A549 (cell line): ENCODE measurements around the gene PNMA6A. TPM values are rescaled to one million over a fixed set of nuclear protein-coding genes. Genes with fewer than 3 reads are reported as not detected.

Source experiments
- ATAC-seq, 2 experiments: fragments of 200-7000 bp in 1 of 2; fragments of >200 bp in 1 of 2; cut with Nextera tagmentation in 1 of 2; cut with Tn5 transposase in 1 of 2; 3 replicates each; pipeline versions ENCODE4 v1.8.0 to v1.9.1; 2018 to 2020; ENCODE audit warnings: mild to moderate bottlenecking in 1 of 2, moderate library complexity in 1 of 2
- CTCF ChIA-PET: fragments of 300-600 bp; sonication (Branson Sonifier 250); formaldehyde crosslinking; extraction: SDS; loops from one replicate; lab custom pipeline; 2021; ENCODE audit warnings: antibody characterized with exemption, inconsistent platforms; lab: Yijun Ruan, JAX
- POLR2A ChIA-PET: fragments of 350-600 bp; formaldehyde crosslinking; extraction: SDS; loops from one replicate; lab custom pipeline; 2021; ENCODE audit warnings: antibody characterized with exemption, inconsistent platforms; lab: Yijun Ruan, JAX
- DNase-seq, 2 experiments: peaks; one replicate each; pipeline versions ENCODE4 v3.0.0 to v3.0.0-alpha.2; 2011 to 2016; ENCODE audit warnings: low read depth in 1 of 2, low spot score in 1 of 2
- FAIRE-seq: peaks from 2 replicates; lab custom pipeline; 2011; peaks lifted over from hg19 to GRCh38; lab: Jason Lieb, UNC
- H3K27ac ChIP-seq, 2 experiments: fragments of >200 bp; sonication (Bioruptor Twin); formaldehyde crosslinking; 3 replicates each; pipeline ENCODE4 v1.5.1; 2016 to 2017
- H3K4me1 ChIP-seq: fragments of >200 bp; sonication (Bioruptor Twin); formaldehyde crosslinking; 3 replicates; pipeline ENCODE4 v1.6.1; 2016
- H3K4me2 ChIP-seq: fragments of >200 bp; sonication (Bioruptor Twin); formaldehyde crosslinking; 3 replicates; pipeline ENCODE4 v1.6.1; 2016
- H3K4me3 ChIP-seq: fragments of >200 bp; sonication (Bioruptor Twin); formaldehyde crosslinking; 3 replicates; pipeline ENCODE4 v1.5.1; 2016
- H3K9me3 ChIP-seq: fragments of >200 bp; sonication (Bioruptor Twin); formaldehyde crosslinking; 3 replicates; pipeline ENCODE4 v1.6.1; 2016
- CHD2 ChIP-seq: fragments of 150-350 bp; IDR thresholded peaks from 2 replicates; pipeline ENCODE4 v1.6.1; 2014; ENCODE audit warnings: low read length; ENCODE audit not compliant: partially characterized antibody
- CHD4 ChIP-seq: fragments of 200-600 bp; sonication (generic); IDR thresholded peaks from 2 replicates; pipeline ENCODE4 v1.6.1; 2016; ENCODE audit warnings: antibody characterized with exemption, mild to moderate bottlenecking, borderline replicate concordance
- CTCF ChIP-seq: fragments of >200 bp; sonication (Bioruptor Twin); formaldehyde crosslinking; IDR thresholded peaks from 3 replicates; pipeline ENCODE4 v1.5.1; 2016
- E2F6 ChIP-seq: IDR thresholded peaks from 2 replicates; pipeline ENCODE4 v1.6.1; 2012; ENCODE audit warnings: low read depth, borderline replicate concordance
- EHF ChIP-seq: fragments of 250-450 bp; sonication (Bioruptor Pico); IDR thresholded peaks from 2 replicates; pipeline ENCODE4 v1.5.0; 2020; ENCODE audit warnings: mild to moderate bottlenecking
- EP300 ChIP-seq, 2 experiments: fragments of >200 bp; sonication (Bioruptor Twin); formaldehyde crosslinking; IDR thresholded peaks; 2 replicates in 1 of 2; 3 replicates in 1 of 2; pipeline ENCODE4 v1.6.1; 2016 to 2017
- ESRRA ChIP-seq: fragments of 150-350 bp; IDR thresholded peaks from 2 replicates; pipeline ENCODE4 v1.6.1; 2014; ENCODE audit warnings: mild to moderate bottlenecking, low read length, borderline replicate concordance
- FOSL2 ChIP-seq, 2 experiments: fragments of 450-650 bp in 1 of 2; fragments of >200 bp in 1 of 2; sonication (Bioruptor Twin) in 1 of 2; formaldehyde crosslinking; IDR thresholded peaks; 2 replicates each; pipeline versions ENCODE4 v1.5.0 to v1.6.1; 2016 to 2020; ENCODE audit warnings: mild to moderate bottlenecking in 1 of 2, moderate library complexity in 1 of 2
- HDAC2 ChIP-seq: fragments of 200-600 bp; sonication (generic); IDR thresholded peaks from 2 replicates; pipeline ENCODE4 v1.6.1; 2016
- HES2 ChIP-seq: fragments of >200 bp; sonication (Bioruptor Twin); formaldehyde crosslinking; IDR thresholded peaks from 2 replicates; pipeline ENCODE4 v1.6.1; 2016
- HMGXB4 ChIP-seq: fragments of 250-450 bp; sonication (Bioruptor Pico); IDR thresholded peaks from 2 replicates; pipeline ENCODE4 v1.5.0; 2021; ENCODE audit warnings: mild to moderate bottlenecking, moderate library complexity, borderline replicate concordance
- HOXA7 ChIP-seq: fragments of 250-450 bp; sonication (Bioruptor Pico); IDR thresholded peaks from 2 replicates; pipeline ENCODE4 v1.5.0; 2020; ENCODE audit warnings: mild to moderate bottlenecking, moderate library complexity
- HOXB5 ChIP-seq: fragments of 250-450 bp; sonication (Bioruptor Pico); IDR thresholded peaks from 2 replicates; pipeline ENCODE4 v1.5.0; 2020; ENCODE audit warnings: mild to moderate bottlenecking, moderate library complexity
- KDM5A ChIP-seq: fragments of 200-600 bp; sonication (generic); IDR thresholded peaks from 2 replicates; pipeline ENCODE4 v1.6.1; 2016; ENCODE audit warnings: antibody characterized with exemption, mild to moderate bottlenecking
- MAFK ChIP-seq: fragments of 450-650 bp; IDR thresholded peaks from 2 replicates; pipeline ENCODE4 v1.6.1; 2014; ENCODE audit not compliant: partially characterized antibody
- NPAS2 ChIP-seq: fragments of 250-450 bp; sonication (Bioruptor Pico); IDR thresholded peaks from 2 replicates; pipeline ENCODE4 v1.8.0; 2022; ENCODE audit warnings: mild to moderate bottlenecking, moderate library complexity, borderline replicate concordance
- NR3C1 ChIP-seq: fragments of >200 bp; sonication (Bioruptor Twin); formaldehyde crosslinking; IDR thresholded peaks from 3 replicates; pipeline ENCODE4 v1.6.1; 2017
- PBX3 ChIP-seq: IDR thresholded peaks from 2 replicates; pipeline ENCODE4 v1.6.1; 2012
- PHF8 ChIP-seq: fragments of 200-600 bp; sonication (generic); IDR thresholded peaks from 2 replicates; pipeline ENCODE4 v1.6.1; 2016; ENCODE audit warnings: low read depth, mild to moderate bottlenecking, antibody characterized with exemption, moderate library complexity, borderline replicate concordance
- RCOR1 ChIP-seq: fragments of 150-350 bp; IDR thresholded peaks from 2 replicates; pipeline ENCODE4 v1.6.1; 2014; ENCODE audit warnings: antibody characterized with exemption, low read length, low read depth
- REST ChIP-seq: fragments of 200-600 bp; sonication (generic); IDR thresholded peaks from 2 replicates; pipeline ENCODE4 v1.6.1; 2016; ENCODE audit warnings: antibody characterized with exemption, mild to moderate bottlenecking, moderate library complexity
- RNF2 ChIP-seq: fragments of 200-600 bp; sonication (generic); IDR thresholded peaks from 2 replicates; pipeline ENCODE4 v1.6.1; 2016; ENCODE audit warnings: low read depth, mild to moderate bottlenecking, antibody characterized with exemption, moderate library complexity, borderline replicate concordance
- SREBF2 ChIP-seq: fragments of 450-650 bp; IDR thresholded peaks from 2 replicates; pipeline ENCODE4 v1.6.1; 2014; ENCODE audit warnings: mild to moderate bottlenecking, moderate library complexity
- TFCP2L1 ChIP-seq: fragments of 250-450 bp; sonication (Bioruptor Pico); IDR thresholded peaks from 2 replicates; pipeline ENCODE4 v1.5.0; 2021; ENCODE audit warnings: mild to moderate bottlenecking
- ZSCAN20 ChIP-seq: fragments of 250-450 bp; sonication (Bioruptor Pico); IDR thresholded peaks from 2 replicates; pipeline ENCODE4 v1.8.0; 2022; ENCODE audit warnings: mild to moderate bottlenecking, moderate library complexity
- WGBS: methylation state at CpG from one replicate; pipeline ENCODE4 v1.1.6; 2017; ENCODE audit errors: missing lambda C conversion rate; 5-methylcytosine and 5-hydroxymethylcytosine counted together
- polyA plus RNA-seq, 4 experiments: library from polyadenylated mRNA; depleted of rRNA in 3 of 4; stranded (reverse); fragments of >200 nt; fragmentation: RNase III in 1 of 4; extraction: RNeasy Plus Mini Kit Qiagen cat#74134 plus additional on column Dnase treatment in 1 of 4; gene quantifications; 2 replicates in 3 of 4; 3 replicates in 1 of 4; pipeline ENCODE4 v1.2.3, GENCODE V29; 2011 to 2017

PNMA6A gene
- polyA plus RNA-seq, 2 of the 4 experiments (the other 2 are of a cell fraction), result 0.93 to 3.3 TPM

- no peak for TF ChIP-seq HMGXB4 (CRISPR knock-in tag)
Measured at GRCh38 chrX:153060095-153060445, 12.2 kb upstream of the PNMA6A start (continued).

GRCh38 chrX:153061732-153062131 is 10.5 kb upstream of the PNMA6A start:
- ChIA-PET POLR2A (no interaction called here), CTCF (interaction anchor here (1.2 to 4.1 kb wide), 2 partner anchors 29 to 38 kb away, joined by 3 to 14 read pairs; no protein-coding TSS in a partner anchor)
- Histone ChIP-seq H3K27ac (0 out of 6 replicates have a peak overlapping the region, but pooled peaks of 1 of the 2 experiments have one; percentile 41), H3K9me3 (no peaks in the 10 kb centered on the region), H3K4me1 (peaks cover 26% of the 10 kb centered on the region; the same call in 2 of the 3 replicates), H3K4me2 (peak overlapping the region; percentile 41), H3K4me3 (no peak overlapping the region)
- 3% methylated on average over 3 of the region's 3 CpGs for WGBS
- ATAC-seq, result peak in 1 of 2 experiments; percentile 58; a peak in 2 of 6 replicates
- TF ChIP-seq CHD4, result no peak
- TF ChIP-seq E2F6, result no peak
- TF ChIP-seq FOSL2 (IDR thresholded peaks at IDR 0.05), result no peak
- peak; percentile 50 for TF ChIP-seq FOSL2 (CRISPR knock-in tag; IDR thresholded peaks at IDR 0.05)
- no peak for TF ChIP-seq RCOR1
- no peak for TF ChIP-seq HOXB5 (CRISPR knock-in tag)
- no peak for TF ChIP-seq EP300 (IDR thresholded peaks at IDR 0.05)
- TF ChIP-seq HES2, result no peak
- TF ChIP-seq ESRRA, result no peak
- peak in 1 of 2 experiments; percentile 32 for DNase-seq
- peak; percentile 93 for FAIRE-seq

- FAIRE-seq (no peak), DNase-seq (no peak), ATAC-seq (no peak)
- no peak overlapping the region for H3K4me2 ChIP-seq
- H3K4me3 ChIP-seq, result no peak overlapping the region
- no peaks in the 10 kb centered on the region for H3K9me3 ChIP-seq
- no peak overlapping the region for H3K27ac ChIP-seq
- POLR2A ChIA-PET, result no interaction called here
- CTCF ChIA-PET, result interaction anchor here (4.1 kb wide), 1 partner anchor 31 kb away, joined by 14 read pairs; no protein-coding TSS in a partner anchor
- H3K4me1 ChIP-seq, result peaks cover 26% of the 10 kb centered on the region; the same call in 2 of the 3 replicates
- TF ChIP-seq EHF (CRISPR knock-in tag) (no peak), SREBF2 (no peak), PBX3 (no peak), MAFK (no peak), CHD4 (no peak), ZSCAN20 (no peak), HDAC2 (no peak), NR3C1 (no peak), TFCP2L1 (CRISPR knock-in tag) (no peak), REST (no peak), CHD2 (no peak), KDM5A (no peak), NPAS2 (CRISPR knock-in tag) (no peak), PHF8 (no peak), HOXA7 (CRISPR knock-in tag) (no peak), CTCF (no peak), RNF2 (no peak)
Measured at GRCh38 chrX:153063315-153063714, 8.9 kb upstream of the PNMA6A start.
